NCI-H82 treated with DMSO at 0.1 percent for 48 hours (cell line): ENCODE measurements around the gene SOX10.

Experiments
- DNase-seq: peaks from one replicate; lab custom pipeline; 2025; ENCODE audit not compliant: unreplicated experiment; lab: John Stamatoyannopoulos, UW

Gene SOX10

DNA sequence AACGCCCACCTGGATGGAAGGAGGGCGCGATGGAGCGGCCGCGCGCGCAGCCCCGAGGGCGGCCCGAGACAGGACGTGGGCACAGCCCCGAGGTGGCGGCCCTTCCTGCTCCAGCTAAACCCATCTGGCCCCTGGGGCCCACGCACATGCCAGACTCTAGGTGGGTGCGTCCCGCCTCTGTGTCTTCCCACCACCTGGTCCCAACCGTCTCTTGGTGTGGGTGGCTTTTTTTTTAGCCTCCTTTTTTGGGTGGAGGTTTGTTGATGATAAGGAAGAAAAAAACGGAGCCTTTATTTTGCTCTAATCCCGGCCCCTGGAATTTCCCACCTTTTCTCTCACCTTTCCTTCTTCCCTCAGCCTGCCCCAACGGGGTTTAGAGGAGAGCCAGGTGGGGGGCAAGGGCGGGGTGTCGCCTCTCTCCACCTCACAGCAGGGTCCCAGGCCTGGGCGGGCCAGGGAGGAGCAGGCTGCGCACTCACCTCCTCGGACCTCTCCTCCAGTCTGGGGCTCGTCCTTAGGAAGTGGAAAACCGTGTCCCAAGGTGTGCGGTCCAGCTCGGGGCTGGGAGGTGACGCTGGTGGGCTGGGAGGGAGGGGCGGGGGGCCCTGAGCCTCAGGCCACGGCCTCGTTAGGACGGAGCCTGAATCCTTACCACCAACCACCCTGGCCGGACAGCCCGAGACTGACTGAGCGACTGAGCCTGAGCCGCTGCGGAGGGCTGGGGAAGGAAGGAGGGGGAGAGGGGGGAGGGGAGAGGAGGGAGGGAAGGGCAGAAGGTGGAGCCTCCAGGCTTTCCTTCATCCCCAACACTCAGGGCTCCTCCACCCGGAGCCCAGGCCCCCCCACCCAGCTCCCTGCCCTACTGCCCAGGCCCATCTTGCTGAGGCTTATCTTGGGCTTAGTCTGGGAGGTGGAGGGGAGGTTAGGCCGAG lies at the start of gene SOX10:
Gene SOX10 (minus strand): TSS at position 696 of the 932 bp plus-strand sequence. CDS start 771 bp downstream, outside the sequence.
- DNase-seq, result no peak

DNA sequence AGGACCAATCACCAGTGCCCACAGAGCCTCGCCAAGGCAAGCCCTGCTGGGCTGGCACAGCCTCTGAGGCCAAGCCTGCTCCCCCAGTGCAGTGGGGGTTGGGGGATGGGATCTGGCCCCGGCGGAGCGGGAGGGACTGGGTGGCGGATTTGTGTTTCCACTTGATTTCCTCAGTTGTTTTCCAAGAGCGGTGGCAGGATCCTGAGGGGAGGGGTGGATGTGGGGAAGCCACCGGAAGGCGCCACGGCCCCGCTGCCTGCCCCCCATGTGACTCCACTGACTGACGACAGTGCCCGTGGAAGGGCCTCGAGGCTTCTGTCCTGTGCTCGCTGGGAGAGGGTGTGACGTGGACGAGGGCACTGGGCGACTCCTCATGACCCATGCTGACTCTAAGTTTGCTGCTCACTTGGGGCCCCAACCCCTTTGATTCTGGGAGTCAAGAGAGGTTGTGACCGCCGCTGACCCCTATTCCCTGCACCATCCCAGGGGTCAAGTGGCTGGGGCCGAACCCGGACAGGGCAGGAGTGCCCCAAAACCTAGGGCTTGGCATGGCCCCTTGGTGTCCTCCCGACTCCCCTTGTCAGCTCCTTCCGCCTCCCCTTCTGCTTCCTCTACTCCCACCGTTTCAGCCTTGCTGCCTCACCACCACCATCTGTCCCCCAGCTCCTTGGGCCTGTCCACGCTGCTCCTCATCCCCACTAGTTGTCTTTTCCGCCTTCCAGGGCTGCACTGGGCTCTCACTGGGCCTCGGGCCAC lies 49.3 kb upstream of the SOX10 start:
- no peak for DNase-seq

DNA sequence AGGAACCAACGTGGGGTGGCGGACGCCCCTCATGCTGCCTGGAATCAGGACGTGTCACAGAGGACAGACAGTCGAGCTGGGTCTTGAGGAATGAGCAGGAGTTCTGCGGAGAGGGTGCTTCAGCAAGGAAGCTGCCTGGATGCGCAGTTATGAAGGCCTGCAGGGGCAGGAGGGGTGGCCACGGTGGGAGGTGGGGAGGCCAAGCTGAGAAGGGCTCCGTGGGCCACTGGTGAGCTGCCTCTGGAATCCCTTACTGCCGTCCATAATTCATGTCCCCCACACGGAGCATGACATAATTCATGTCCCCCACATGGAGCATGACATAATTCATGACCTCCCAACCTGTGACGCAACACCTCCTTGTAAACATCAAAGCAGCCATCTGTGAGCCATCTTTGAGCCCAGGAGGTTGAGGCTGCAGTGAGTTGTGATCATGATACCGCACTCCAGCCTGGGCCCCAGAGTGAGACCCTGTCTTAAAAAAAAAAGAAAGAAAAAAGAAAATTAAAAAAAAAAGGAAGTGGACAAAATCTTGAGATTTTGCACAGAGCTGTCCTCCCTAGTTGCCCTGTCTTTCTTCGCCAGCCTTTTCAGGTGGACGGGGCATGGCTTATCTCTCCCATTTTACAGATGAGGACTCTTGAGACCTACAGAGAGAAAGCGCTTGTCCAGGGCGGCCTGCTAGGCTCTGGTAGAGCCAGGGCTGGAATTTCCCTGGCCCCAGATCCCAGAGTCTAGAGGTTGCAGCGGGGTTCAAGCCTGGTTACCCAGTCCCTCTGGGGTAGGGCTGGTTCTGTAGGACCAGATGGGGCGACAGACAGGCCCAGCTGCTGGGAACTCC lies 48.5 kb upstream of the SOX10 start:
- no peak for DNase-seq

DNA sequence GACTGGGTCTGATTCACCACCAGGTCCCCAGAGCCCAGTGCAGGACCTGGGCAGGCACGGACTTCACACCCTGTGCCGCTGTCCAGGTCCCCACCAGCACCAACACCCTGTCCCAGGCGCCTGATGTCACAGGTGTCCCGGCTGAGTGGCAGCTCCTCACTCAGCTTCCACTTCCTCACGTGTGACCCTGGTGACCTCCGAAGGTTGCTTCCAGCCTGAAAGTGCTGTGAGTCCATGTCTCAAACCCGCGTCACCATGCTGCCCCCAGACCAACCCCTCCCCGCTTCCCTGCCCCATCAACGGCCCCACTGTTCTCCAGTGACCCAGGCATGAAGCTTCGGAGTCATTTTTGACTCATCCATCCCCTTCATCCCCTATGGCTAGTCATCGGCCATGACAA lies 47.1 kb upstream of the SOX10 start:
- DNase-seq, result no peak

DNA sequence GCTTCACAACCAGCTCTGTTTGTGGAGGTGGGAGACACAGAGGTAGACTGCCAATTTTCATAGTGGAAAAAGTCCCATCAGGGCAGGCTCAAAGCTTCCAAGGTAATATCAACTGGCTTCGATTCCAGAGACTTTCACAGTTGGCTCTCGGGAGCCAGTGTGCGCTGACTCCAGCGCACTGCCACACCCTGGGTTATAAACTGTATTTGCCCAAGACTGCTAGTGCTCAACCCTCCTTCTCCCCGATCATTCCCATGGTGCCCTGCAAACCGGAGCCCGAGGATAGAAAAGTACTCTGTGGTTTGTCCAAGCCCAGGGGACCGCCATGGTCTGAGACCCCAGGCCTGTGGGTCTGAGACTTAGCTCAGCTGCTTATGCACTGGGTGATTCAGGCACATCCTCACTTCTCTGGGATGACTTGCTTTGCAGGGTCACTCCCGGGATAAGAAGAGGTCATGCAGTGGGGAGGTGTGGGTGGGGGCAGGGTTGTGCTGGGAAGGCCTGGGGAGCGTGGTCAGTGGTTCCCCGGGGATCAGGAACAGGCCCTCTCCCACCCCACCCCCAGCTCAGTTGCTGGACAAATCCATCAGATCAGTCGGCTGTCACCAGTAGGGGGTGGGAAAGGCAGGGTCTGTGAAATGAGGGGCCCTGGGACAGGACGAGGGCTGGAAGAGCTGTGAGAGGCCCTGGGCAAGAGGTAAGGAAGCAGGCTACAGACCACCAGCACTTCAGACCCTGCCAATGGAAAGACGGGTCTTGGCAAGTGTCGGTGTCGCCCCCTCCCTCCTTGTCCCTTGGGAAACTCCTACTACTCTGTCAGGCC lies 46.2 kb upstream of the SOX10 start:
- no peak for DNase-seq

DNA sequence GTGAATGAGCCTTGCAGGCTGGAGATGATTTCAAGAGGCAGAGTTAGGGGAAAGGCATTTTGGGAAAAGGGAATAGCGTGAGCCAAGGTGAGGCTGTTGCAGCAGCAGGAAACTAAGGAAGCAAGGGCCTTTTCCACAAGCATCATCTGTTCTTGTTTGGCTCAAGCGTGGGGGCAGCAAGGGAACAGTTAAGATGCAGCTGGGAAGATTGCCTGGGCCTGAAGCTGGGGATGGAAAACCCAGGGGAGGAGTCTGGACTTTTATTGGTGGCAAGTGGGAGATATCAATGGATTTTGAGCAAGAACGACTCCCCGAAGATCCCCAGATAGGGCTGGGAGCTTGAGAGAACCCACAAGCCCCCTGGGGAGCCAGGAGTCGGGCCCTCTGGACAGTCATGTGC lies 45.5 kb upstream of the SOX10 start:
- no peak for DNase-seq

DNA sequence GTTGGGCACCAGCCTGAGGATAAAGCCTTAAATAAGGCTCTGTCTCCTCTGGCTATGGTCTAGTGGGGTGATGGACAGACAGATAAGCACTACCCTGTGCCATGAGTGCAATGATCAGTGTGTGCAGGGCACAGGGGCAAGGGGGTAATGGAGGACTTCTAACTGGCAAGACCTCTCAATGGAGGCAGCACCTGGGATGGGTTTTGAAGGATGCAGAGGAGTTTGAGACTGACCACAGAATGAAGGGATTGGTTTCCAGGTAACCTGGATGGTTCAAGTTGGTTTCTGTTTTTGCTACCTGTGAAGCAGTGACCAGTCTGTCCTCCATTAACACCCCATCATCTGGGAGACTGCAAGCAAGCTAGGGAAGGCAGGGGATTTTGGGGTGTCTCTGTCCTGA lies 45.0 kb upstream of the SOX10 start:
- DNase-seq, result no peak

DNA sequence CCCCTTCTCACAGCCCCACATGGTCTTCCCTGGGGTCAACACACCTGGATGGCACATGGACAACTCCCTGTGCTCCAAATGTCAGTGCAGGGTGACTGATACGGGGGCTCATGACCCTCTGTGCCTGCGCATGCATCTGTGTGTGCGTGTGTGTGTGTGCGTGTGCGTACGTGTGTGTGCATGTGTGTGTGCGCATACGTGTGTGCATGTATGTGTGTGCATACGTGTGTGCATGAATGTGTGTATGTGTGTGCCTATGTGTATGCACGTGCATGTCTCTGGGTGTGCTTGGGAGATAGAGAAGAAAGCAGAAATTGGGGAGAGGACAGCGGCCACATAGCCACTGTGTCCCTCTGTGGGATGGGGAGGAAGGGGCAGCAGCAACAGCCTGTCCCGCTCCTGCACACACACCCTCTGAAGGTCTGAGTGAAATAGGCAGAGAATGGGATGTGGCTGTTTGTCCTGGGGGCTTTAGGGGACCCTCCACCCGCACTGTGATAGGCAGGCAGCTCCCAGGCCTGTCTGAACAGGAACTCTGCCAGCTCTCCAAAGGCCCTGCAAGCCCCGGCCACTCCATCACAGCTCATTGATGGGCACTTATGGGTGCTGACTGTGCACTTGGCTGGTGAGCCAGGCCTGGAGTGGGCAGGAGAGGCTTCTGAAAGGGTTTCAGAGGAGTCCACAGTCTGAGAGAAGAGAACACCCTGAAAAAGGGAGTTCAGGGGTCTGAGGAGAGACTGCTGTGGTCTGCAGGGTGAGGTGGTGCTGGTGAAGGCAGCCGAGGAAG lies 44.2 kb upstream of the SOX10 start:
- no peak for DNase-seq

DNA sequence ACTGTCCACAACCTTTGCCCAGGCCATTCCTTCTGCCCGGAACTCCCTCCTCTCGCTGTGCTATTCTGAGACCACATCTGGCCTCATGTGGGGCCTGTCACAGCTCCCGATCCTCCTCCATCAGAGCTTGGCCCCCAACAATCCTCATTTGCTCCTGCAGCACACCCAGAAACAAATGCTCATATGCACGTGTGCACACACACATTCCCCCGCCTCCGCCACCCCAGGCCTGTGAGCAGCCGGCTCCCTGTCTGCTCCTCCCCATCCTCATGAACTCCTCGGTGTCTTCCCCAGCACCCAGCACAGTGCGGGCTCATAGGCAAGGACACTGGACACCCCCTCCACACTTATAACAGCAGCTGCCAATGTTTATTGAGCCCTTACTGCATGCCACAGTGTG lies 43.1 kb upstream of the SOX10 start:
- no peak for DNase-seq

DNA sequence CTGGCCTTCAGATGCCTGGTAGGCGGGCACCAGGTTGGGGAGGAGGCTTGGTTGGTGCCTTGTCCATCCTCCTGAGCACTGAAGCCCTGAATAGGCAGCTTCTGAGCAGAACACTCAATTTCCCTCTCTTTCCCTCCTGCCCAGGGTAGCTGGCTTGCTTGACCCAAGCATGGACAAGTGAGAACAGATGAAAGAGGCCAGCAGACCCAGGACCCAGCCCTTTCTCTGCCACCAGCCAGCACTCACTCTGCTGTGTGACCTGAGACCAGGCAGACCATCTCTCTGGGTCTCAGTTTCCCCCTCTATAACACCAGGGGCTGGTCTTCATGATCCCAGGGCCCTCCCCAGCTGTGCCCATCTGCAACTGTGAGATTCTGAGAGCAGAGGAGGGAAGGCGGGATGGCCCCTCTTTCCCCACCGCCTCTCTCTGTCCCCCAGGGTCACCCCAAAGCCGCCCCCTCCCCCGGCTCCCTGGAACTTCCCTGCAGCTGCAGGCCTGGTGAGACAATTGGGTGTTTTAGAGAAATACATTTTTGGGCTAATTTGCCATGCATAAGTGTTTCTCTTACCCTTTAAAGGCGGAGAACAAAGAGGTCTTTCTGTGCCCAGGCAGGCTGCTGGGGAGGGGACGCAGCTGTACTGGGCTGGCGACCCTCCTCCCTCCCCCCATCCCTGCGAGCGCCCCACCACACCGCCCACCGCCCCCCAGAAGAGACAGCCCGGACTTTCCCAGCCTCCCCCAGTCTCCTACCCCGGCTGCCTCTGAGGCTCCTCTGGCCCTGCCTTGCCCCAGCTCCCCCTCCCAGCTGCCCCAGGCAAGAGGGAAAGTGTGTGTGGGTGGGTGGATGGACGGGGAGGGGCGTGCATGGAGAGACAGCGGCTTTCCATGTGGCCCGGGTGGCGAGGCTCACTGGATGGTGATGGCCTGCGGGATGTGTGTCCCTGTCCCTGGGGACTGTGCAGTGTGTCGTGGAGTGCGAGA lies 42.1 kb upstream of the SOX10 start:
- DNase-seq, result no peak

DNA sequence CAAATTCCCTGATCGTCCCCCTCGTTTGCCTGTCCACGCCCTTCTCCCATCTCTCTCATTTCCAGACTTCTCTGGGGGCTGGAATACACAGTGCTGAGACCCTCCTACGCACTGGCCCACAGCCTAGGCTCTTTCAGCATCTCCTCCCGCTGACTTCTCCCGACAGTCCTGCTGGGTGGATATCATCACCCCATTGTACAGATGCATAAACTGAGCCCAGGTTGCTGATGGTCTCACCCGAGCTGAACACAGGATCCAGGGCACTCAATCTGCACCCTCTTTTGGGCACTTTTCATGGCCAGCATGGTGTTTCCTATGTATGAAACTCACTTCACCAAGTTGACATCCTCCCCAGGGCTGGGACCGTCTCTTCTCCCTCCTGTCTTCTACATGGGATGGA lies 41.2 kb upstream of the SOX10 start:
- DNase-seq, result no peak

DNA sequence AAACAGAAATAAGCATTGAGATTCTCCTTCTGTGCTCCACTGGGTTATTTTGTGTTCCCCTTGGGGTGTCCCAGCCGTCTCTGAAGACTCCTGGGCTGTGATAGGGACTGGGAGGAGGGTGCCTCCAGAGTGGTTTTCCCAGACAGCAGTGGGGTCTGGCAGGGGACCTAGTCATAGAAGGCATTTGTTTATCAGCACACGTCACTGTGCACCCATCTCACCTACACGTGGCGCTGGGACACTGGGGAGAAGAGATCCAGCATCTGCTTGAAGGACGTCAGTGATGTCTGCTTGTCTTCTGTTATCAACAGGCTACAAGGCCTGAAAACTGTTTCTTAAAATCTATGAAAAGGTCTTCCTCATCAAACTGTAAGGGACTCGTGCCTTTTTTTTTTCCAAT lies 38.7 kb upstream of the SOX10 start:
- no peak for DNase-seq

DNA sequence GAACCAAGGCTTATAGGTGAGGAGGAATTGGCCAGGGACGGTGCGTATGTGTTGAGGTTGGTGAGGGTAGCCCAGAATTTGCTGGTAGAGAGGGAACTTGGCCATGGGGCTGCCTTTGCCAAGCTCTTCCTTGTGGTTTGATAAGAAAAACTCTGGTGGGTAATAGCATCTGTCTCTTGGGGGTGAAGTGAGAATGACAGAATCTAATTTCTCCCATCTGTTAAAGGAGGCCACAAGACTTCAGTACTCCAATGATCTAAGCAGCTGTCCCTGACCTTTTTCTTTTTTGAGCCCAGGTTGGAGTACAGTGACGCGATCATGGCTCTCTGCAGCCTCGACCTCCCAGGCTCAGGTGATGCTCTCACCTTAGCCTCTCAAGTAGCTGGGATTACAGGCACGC lies 36.9 kb upstream of the SOX10 start:
- DNase-seq, result no peak

DNA sequence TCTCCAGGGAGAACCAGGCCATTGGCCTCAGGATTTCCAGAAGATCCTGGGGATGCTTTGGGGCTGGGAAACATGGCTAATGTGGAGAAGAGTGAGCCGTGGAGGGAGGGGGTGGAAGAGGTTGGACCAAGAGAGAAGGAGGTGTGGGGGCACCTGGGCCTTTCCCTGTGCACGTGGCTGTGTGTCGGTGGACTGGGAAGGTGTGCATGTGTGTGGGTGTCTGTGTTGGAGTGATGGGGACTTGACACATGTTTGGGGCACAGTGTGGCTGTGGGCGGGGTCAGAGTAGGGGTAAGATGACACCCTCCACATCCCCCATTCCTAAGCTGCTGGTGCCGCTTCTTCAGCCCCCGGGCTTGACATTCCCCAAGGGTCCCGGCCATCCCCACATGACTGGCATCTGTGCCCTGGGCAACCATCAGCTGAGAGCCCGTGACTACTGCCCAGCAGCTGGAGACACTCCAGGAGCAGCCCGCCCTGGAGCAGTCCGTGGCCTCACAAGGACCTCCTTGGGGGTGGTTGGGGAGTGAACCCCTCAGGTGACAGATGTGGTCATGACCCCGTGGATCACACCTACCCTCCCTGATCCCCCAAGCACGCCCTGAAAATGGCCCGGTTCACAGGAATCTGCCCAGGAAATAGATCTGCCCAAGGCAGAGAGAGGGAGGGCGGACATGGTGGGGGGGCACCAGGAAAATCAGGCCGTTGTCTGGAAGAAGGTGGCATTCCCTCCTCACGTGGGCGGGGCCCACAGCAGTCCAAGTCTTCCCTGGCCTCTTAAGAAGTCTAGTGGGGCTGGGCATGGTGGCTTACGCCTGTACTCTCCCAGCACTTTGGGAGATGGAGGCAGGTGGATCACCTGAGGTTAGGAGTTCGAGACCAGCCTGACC lies 34.8 kb upstream of the SOX10 start:
- DNase-seq, result no peak

DNA sequence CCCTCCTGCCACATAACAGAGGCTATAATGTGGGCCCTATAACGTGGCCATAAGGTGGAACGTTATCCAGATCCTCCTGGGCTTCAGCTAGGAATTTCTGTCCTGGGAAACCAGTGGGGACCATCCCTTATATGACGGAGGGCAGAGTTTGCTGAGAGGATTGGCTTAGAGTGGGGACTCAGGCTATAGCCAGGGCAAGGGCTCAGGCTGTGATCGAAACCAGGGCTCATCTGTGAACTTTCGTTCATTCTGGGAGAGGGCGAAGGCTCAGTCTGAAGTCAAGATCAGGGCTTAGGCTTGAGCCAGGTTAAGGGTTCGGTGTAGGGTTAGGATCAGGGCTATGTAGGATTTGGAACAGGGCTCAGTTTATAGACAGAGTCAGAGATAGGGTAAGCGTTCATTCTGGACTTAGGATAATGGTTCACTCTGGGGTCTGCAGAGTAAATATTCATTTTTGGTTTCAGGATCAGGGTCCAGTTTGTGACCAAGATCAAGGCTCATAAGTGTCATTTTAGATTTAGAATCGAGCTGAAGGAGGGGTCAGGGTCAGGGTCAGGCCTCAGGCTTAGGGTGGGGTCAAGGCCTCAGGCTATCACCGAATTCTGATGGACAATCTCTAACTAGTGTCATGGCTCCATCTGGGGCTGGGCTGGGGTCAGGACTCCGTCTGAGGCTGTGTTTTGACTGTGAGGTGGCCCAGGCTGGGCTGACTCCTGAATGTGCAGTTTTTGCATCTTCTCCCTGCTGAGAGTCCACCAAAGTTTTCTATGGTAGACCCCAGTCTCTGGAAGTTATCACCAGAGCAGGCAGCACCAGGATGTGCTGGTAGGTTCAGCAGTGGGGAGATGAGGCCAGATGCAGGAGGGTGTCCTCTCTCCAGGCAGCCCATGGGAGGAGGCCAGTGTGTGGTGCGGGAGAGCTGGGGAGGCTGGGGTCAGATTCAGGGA lies 33.9 kb upstream of the SOX10 start:
- no peak for DNase-seq

DNA sequence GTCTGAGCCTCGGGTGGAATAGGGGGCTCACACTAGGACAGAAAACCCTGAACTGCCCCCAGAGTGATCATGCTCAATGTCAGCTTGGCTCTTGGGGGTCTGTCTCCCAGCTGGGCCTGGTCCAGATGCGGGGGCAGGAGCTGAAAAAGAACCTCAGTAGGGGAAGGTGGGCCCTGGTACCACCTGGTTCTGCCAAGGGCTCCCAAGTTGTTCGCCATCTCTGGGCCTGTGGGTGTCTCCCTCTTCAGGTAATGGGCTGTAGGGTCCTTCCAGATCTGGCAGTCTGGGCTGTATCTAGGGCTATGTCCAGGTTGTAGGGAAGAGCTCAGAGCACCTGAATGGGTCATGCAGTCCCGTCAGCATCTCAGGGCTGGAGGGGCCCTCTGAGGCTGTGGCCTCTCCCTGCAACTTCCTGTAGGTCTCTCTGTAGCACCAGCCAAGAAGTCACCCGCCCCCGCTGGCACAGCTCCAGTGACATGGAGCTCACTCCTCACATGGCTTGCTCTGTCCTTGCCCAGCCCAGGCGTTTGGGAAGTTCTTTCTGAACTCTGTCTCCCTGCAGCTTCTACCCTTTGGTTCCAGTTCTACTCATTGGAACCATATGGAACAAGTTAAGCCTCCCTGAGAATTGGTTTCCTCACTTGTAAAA lies 33.0 kb upstream of the SOX10 start:
- no peak for DNase-seq
